GM12872 (cell line): Measurements from ENCODE around the gene IGFBP5.

Source experiments
- CTCF ChIP-seq: IDR thresholded peaks from 3 replicates; pipeline ENCODE4 v1.5.1; 2011; ENCODE audit warnings: low read depth, mild to moderate bottlenecking, low read length, moderate library complexity; ENCODE audit not compliant: insufficient read depth

IGFBP5 gene

GRCh38 chr2:216632346-216632951 is 62.9 kb downstream of the IGFBP5 start:
- TF ChIP-seq CTCF, result no peak

GRCh38 chr2:216629784-216630183 is 65.6 kb downstream of the IGFBP5 start:
- no peak for TF ChIP-seq CTCF

- no peak for TF ChIP-seq CTCF
Measured at GRCh38 chr2:216626875-216627245, 68.5 kb downstream of the IGFBP5 start.

- TF ChIP-seq CTCF, result no peak
Measured at GRCh38 chr2:216626168-216626874, 69.0 kb downstream of the IGFBP5 start.

- TF ChIP-seq CTCF, result no peak
Measured at GRCh38 chr2:216624251-216624650, 71.1 kb downstream of the IGFBP5 start.

- TF ChIP-seq CTCF, result no peak
Measured at GRCh38 chr2:216622526-216622925, 72.8 kb downstream of the IGFBP5 start.
